H1 (cell line): ENCODE results near the gene MICA. TPM values are rescaled to one million over a fixed set of nuclear protein-coding genes. Genes with fewer than 3 reads are reported as not detected.

Experiments used
- CREB1 ChIP-seq: IDR thresholded peaks from 2 replicates; pipeline ENCODE4 v1.6.1; 2012; ENCODE audit warnings: inconsistent platforms
- JUND ChIP-seq: IDR thresholded peaks from 2 replicates; pipeline ENCODE4 v1.6.1; 2011; ENCODE audit warnings: mild to moderate bottlenecking, improper control_type of control experiment, low read length
- KDM4A ChIP-seq: IDR thresholded peaks from one replicate; pipeline ENCODE4 v1.7.1; 2012; ENCODE audit warnings: low read depth, mild to moderate bottlenecking, moderate library complexity, low read length, inconsistent platforms; ENCODE audit not compliant: severe bottlenecking
- polyA plus RNA-seq, 7 experiments: library from polyadenylated mRNA; depleted of rRNA in 3 of 7; stranded (reverse) in 5 of 7; unstranded in 2 of 7; fragments of >200 nt in 5 of 7; fragments of 200-250 nt in 2 of 7; gene quantifications; 1 replicate in 5 of 7; 2 replicates in 1 of 7; 4 replicates in 1 of 7; pipeline versions ENCODE4 v1.2.1 to v1.2.3, GENCODE V29; 2011 to 2013; ENCODE audit warnings: missing spikeins in 2 of 7, mixed read lengths in 2 of 7
- total RNA-seq: library from RNA; stranded (reverse); fragmentation: NEBNext Ultra II Directional; extraction: Animal tissue kit (Norgen Biotek cat#: 25700); gene quantifications from 2 replicates; pipeline ENCODE4 v1.2.1, GENCODE V29; 2021

The MICA gene
- total and polyA plus RNA-seq, 2 of the 8 experiments (the other 6 are each of a cell fraction or from before 2014, with no cell fraction given), result 12.5 to 16.3 TPM

- TF ChIP-seq JUND (no peak), CREB1 (no peak; the same call in 1 of the 2 replicates), KDM4A (peak; percentile 98)
- TF ChIP-seq, all 59 proteins: peak for 17
Measured at GRCh38 chr6:31403283-31404060, at the start of gene MICA (continued).
